GM18861 (cell line): ENCODE measurements around the gene OR11H6.
"Not testable (repeated sequence)": the region's sequence is repeated elsewhere in the genome, so short reads cannot be mapped to it uniquely, and the experiment has no call there.

Experiments used
- ATAC-seq: cut with Tn5 transposase; IDR thresholded peaks from one replicate; pipeline ENCODE4 v1.9.1; 2021; ENCODE audit not compliant: unreplicated experiment

OR11H6 gene

GRCh38 chr14:20247646-20248246 lies 24.2 kb downstream of the OR11H6 start:
- ATAC-seq: no peak

GRCh38 chr14:20262642-20263128 lies 39.2 kb downstream of the OR11H6 start:
- ATAC-seq: no peak

GRCh38 chr14:20264361-20264760 lies 40.9 kb downstream of the OR11H6 start:
- ATAC-seq: not testable (repeated sequence)

- no peak for ATAC-seq
These were observed 50.6 kb downstream of the OR11H6 start for GRCh38 chr14:20274062-20274461.
